Astrocyte of the spinal cord (primary cell): Measurements from ENCODE around the gene PARS2.
A peak's percentile ranks its signal among the peaks of the same experiment; 100 is the strongest.

Source experiments
- DNase-seq: peaks from one replicate; pipeline ENCODE4 v3.0.0; 2011; ENCODE audit warnings: low read depth, low spot score
- H3K4me3 ChIP-seq: 2 replicates; pipeline ENCODE4 v1.5.1; 2011; ENCODE audit warnings: low read depth, mild to moderate bottlenecking, low read length, moderate library complexity
- CTCF ChIP-seq: IDR thresholded peaks from 2 replicates; pipeline ENCODE4 v1.5.1; 2012; ENCODE audit warnings: low read depth, mild to moderate bottlenecking, low read length, inconsistent platforms
- in situ Hi-C: cut with HindIII; loops from 2 replicates; pipeline ENCODE4 v1.10.0; 2017; ENCODE audit warnings: low sequenced_read_pairs

Gene PARS2

GRCh38 chr1:54810153-54810942 is 46.0 kb upstream of the PARS2 start:
- H3K4me3 ChIP-seq: no peak overlapping the region
- in situ Hi-C loops: no loop called here
- peak; percentile 29 for DNase-seq
- peak; percentile 92 for TF ChIP-seq CTCF

GRCh38 chr1:54809496-54810074 is 45.3 kb upstream of the PARS2 start:
- no peak for TF ChIP-seq CTCF
- in situ Hi-C loops: no loop called here
- DNase-seq: no peak
- no peak overlapping the region for H3K4me3 ChIP-seq

- in situ Hi-C loops: no loop called here
- peak; percentile 29 for TF ChIP-seq CTCF
- DNase-seq: no peak
Measured at GRCh38 chr1:54808443-54809207, 44.3 kb upstream of the PARS2 start.

GRCh38 chr1:54807756-54808155 is 43.4 kb upstream of the PARS2 start:
- no peak for TF ChIP-seq CTCF

More at GRCh38 chr1:54808443-54809207, 44.3 kb upstream of the PARS2 start:
- H3K4me3 ChIP-seq: no peak overlapping the region

GRCh38 chr1:54806931-54807611 is 42.7 kb upstream of the PARS2 start:
- no peak for DNase-seq
- TF ChIP-seq CTCF: no peak
- in situ Hi-C loops: no loop called here
- no peak overlapping the region for H3K4me3 ChIP-seq

More at GRCh38 chr1:54807756-54808155, 43.4 kb upstream of the PARS2 start:
- H3K4me3 ChIP-seq: no peak overlapping the region
- no peak for DNase-seq
- in situ Hi-C loops: no loop called here

GRCh38 chr1:54805981-54806381 is 41.7 kb upstream of the PARS2 start:
- in situ Hi-C loops: no loop called here
- TF ChIP-seq CTCF: no peak

More at GRCh38 chr1:54805981-54806381, 41.7 kb upstream of the PARS2 start:
- DNase-seq: no peak
- no peak overlapping the region for H3K4me3 ChIP-seq
